Right atrium auricular region (tissue), 2 donors: ENCODE results near the gene SLC27A4. TPM values are rescaled to one million over a fixed set of nuclear protein-coding genes. Genes with fewer than 3 reads are reported as not detected.

Source experiments
- DNase-seq: peaks from one replicate; pipeline ENCODE4 v3.0.0-alpha.2; 2019; ENCODE audit warnings: low spot score
- H3K27ac ChIP-seq, 2 donors: fragments of 200-600 bp; sonication (generic); 1 replicate in 1 of 2; 2 replicates in 1 of 2; pipeline ENCODE4 v1.5.1; 2016 to 2019
- H3K27me3 ChIP-seq, 2 donors: fragments of 200-600 bp; sonication (generic); one replicate each; pipeline versions ENCODE4 v1.5.1 to v1.6.0; 2017 to 2019
- H3K36me3 ChIP-seq: fragments of 200-600 bp; sonication (generic); one replicate; pipeline ENCODE4 v1.5.1; 2016
- H3K4me1 ChIP-seq, 2 donors: fragments of 200-600 bp; sonication (generic); one replicate each; pipeline versions ENCODE4 v1.5.1 to v1.6.0; 2017 to 2019
- H3K4me3 ChIP-seq, 2 donors: fragments of 200-600 bp; sonication (generic); 1 replicate in 1 of 2; 2 replicates in 1 of 2; pipeline ENCODE4 v1.5.1; 2017 to 2019; ENCODE audit warnings: mild to moderate bottlenecking in 1 of 2, moderate library complexity in 1 of 2
- H3K9me3 ChIP-seq, 2 donors: fragments of 200-600 bp; sonication (generic); one replicate each; pipeline ENCODE4 v1.5.1; 2019
- total RNA-seq, 2 donors: library from RNA; depleted of rRNA; stranded (reverse); fragments of >200 nt; gene quantifications; one replicate each; pipeline ENCODE4 v1.1.0, GENCODE V29; 2016
- TF ChIP-seq, protein P1 (sequence below), 2 donors: fragments of 200-600 bp; sonication (generic); IDR thresholded peaks; one replicate each; pipeline ENCODE4 v1.5.1; 2019; ENCODE audit warnings: antibody characterized with exemption in 2 of 2

The SLC27A4 gene
- total RNA-seq, 2 donors from 2014 or later: 16.6 to 26.9 TPM

DNA sequence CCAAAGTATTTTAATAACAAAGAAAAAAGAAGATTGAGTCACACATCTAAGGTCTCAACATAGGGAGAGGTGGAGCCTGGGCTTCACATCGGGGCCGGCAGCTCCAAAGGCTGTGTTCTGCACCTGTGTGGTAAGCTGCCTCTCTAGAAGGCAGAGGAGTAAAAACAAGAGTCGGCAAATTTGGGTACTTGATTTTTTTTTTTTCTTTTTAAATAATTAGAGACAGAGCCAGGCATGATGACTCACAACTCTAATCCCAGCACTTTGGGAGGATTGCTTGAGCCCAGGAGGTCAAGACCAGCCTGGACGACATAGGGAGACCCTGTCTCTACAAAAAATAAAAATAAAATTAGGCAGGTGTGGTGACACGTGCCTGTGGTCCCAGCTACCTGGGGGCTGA, 35.5 kb downstream of the SLC27A4 start:
- no peak for DNase-seq
- H3K36me3 ChIP-seq: peaks cover 25% of the 10 kb centered on the region
- H3K27me3 ChIP-seq: no peaks in the 10 kb centered on the region
- H3K27ac ChIP-seq: no peak overlapping the region
- H3K9me3 ChIP-seq: no peaks in the 10 kb centered on the region
- H3K4me3 ChIP-seq: no peak overlapping the region
- TF ChIP-seq, protein P1, sequence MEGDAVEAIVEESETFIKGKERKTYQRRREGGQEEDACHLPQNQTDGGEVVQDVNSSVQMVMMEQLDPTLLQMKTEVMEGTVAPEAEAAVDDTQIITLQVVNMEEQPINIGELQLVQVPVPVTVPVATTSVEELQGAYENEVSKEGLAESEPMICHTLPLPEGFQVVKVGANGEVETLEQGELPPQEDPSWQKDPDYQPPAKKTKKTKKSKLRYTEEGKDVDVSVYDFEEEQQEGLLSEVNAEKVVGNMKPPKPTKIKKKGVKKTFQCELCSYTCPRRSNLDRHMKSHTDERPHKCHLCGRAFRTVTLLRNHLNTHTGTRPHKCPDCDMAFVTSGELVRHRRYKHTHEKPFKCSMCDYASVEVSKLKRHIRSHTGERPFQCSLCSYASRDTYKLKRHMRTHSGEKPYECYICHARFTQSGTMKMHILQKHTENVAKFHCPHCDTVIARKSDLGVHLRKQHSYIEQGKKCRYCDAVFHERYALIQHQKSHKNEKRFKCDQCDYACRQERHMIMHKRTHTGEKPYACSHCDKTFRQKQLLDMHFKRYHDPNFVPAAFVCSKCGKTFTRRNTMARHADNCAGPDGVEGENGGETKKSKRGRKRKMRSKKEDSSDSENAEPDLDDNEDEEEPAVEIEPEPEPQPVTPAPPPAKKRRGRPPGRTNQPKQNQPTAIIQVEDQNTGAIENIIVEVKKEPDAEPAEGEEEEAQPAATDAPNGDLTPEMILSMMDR (IDR thresholded peaks at IDR 0.05): no peak
- H3K4me1 ChIP-seq: peaks cover 0 to 12% of the 10 kb centered on the region in 2 donors

- H3K27ac ChIP-seq: no peak overlapping the region
- H3K36me3 ChIP-seq: peaks cover 40% of the 10 kb centered on the region
- no peak overlapping the region for H3K4me3 ChIP-seq
- no peaks in the 10 kb centered on the region for H3K9me3 ChIP-seq
- no peaks in the 10 kb centered on the region for H3K27me3 ChIP-seq
- H3K4me1 ChIP-seq: no peaks in the 10 kb centered on the region
- TF ChIP-seq, protein P1 (IDR thresholded peaks at IDR 0.05): no peak
- no peak for DNase-seq
Measured at GRCh38 chr9:128382261-128382660, 41.9 kb downstream of the SLC27A4 start.

DNA sequence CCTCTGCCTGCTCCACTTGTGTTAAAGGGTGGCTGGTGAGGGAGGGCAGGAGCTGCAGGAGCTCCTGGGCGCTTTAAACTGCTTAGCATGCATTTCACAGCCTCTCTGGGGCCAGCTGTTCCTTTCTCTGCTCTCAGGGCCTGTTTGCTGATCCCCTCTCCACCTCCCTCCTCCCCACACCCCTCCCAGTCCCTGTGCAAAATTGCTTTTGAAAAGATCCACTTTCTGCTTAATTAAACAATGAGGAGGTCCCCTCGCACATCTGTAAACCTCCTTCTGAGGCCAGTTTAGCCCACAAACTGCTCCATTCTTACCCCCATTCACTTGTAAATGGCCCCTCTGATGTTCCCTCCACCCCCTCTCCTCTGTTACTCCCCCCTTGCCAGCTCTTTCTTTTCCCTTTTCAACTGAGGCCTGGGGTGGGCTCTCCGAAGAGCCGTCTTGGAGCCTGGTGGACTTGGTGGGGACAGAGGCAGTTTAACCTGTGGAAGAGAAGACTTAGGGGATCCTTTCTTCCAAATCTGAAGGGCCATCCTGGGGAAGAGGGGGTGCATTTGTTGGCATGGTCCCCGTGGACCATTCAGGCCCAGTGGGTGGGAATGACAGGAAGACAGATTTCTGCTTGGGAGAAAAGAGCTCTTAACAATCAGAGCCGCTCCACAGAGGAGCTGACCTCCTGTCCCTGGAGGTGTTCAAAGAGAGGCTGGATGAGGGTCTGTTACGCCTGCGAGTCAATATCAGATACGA, 42.9 kb downstream of the SLC27A4 start:
- no peaks in the 10 kb centered on the region for H3K9me3 ChIP-seq

GRCh38 chr9:128383791-128384190, 43.5 kb downstream of the SLC27A4 start:
- Histone ChIP-seq H3K4me1 (no peaks in the 10 kb centered on the region), H3K9me3 (no peaks in the 10 kb centered on the region), H3K36me3 (peaks cover 45% of the 10 kb centered on the region), H3K4me3 (no peak overlapping the region), H3K27ac (no peak overlapping the region), H3K27me3 (no peaks in the 10 kb centered on the region)
- TF ChIP-seq, protein P1 (IDR thresholded peaks at IDR 0.05): no peak
- DNase-seq: no peak

More for the DNA sequence above, 42.9 kb downstream of the SLC27A4 start:
- Histone ChIP-seq H3K36me3 (peaks cover 43% of the 10 kb centered on the region), H3K27ac (no peak overlapping the region), H3K4me1 (no peaks in the 10 kb centered on the region), H3K27me3 (no peaks in the 10 kb centered on the region), H3K4me3 (no peak overlapping the region)
- DNase-seq: no peak
- TF ChIP-seq, protein P1 (IDR thresholded peaks at IDR 0.05): no peak

GRCh38 chr9:128384801-128385495, 44.6 kb downstream of the SLC27A4 start:
- no peak overlapping the region for H3K27ac ChIP-seq
- peaks cover 47% of the 10 kb centered on the region for H3K36me3 ChIP-seq
- DNase-seq: no peak
- no peak overlapping the region for H3K4me3 ChIP-seq
- TF ChIP-seq, protein P1 (IDR thresholded peaks at IDR 0.05): no peak
- H3K4me1 ChIP-seq: no peaks in the 10 kb centered on the region
- H3K9me3 ChIP-seq: no peaks in the 10 kb centered on the region
- H3K27me3 ChIP-seq: no peaks in the 10 kb centered on the region
